Fibroblast of pulmonary artery (primary cell): ENCODE results near the gene SP8.
A peak's percentile ranks its signal among the peaks of the same experiment; 100 is the strongest.

Experiments used
- DNase-seq: peaks from one replicate; pipeline ENCODE4 v3.0.0-alpha.2; 2010; ENCODE audit warnings: low read depth
- H3K4me3 ChIP-seq: replicated peaks from 2 replicates; pipeline ENCODE4 v1.5.1; 2011; ENCODE audit warnings: low read depth, mild to moderate bottlenecking, control low read depth, low read length, moderate library complexity
- TF ChIP-seq, protein P1 (sequence below): IDR thresholded peaks from 2 replicates; pipeline ENCODE4 v1.5.1; 2011; ENCODE audit warnings: mild to moderate bottlenecking, control low read depth, low read length, inconsistent platforms; ENCODE audit errors: missing control alignments

SP8 gene

DNA sequence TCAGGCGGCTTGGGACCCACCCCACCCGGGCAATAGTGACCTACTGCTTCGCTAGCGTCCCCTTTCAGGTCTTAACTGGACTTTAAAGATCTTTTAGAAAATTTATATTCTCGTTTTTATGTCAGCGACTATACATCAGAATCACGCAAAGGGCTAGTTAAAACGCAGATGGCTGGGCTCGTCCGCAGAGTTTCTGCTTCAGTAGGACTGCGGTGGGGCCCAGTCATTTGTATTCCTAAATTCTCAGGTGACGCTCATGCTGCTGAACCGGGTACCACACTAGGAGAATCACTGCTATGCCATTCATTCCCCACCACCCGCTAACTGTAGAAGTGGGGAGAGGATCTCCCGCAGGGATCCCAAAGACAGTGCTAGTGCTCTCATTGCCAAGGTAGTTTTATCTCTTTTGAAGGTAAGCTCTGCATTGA lies 12.0 kb upstream of the SP8 start:
- TF ChIP-seq, protein P1, sequence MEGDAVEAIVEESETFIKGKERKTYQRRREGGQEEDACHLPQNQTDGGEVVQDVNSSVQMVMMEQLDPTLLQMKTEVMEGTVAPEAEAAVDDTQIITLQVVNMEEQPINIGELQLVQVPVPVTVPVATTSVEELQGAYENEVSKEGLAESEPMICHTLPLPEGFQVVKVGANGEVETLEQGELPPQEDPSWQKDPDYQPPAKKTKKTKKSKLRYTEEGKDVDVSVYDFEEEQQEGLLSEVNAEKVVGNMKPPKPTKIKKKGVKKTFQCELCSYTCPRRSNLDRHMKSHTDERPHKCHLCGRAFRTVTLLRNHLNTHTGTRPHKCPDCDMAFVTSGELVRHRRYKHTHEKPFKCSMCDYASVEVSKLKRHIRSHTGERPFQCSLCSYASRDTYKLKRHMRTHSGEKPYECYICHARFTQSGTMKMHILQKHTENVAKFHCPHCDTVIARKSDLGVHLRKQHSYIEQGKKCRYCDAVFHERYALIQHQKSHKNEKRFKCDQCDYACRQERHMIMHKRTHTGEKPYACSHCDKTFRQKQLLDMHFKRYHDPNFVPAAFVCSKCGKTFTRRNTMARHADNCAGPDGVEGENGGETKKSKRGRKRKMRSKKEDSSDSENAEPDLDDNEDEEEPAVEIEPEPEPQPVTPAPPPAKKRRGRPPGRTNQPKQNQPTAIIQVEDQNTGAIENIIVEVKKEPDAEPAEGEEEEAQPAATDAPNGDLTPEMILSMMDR, result no peak
- DNase-seq, result no peak
- H3K4me3 ChIP-seq, result no peak overlapping the region

DNA sequence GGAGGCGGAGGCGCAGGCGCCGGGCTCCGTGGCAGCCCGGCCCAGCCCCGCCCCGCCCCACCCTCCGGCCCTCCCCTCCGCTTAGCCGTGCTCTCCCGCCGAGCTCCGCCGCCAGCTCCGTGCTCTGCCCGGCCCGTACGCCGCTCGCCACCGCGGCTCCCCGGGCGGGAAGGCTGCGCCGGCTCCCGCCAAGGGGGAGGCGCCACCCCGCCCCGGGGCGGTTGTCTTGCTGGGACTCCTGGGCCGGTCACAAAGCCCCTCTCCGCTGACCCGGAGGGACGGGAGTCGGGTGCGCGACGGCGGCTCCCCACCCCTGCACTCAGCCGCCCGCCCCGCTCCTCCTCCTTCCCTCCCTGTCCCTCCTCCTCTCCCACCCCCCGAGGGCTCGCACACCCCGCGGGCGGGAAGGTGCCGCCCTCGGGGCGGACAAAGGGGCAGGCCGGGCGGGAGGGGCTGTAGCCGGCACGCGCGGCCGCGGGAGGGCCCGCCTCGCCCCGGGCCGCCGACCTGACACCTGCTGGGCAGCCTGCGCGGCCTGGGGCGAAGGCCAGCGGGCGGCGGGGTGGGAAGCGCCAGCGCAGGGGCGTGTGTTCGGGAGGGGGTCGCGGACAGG lies 11.5 kb upstream of the SP8 start:
- H3K4me3 ChIP-seq, result peak overlapping the region; percentile 43
- DNase-seq, result no peak
- TF ChIP-seq, protein P1, result no peak

DNA sequence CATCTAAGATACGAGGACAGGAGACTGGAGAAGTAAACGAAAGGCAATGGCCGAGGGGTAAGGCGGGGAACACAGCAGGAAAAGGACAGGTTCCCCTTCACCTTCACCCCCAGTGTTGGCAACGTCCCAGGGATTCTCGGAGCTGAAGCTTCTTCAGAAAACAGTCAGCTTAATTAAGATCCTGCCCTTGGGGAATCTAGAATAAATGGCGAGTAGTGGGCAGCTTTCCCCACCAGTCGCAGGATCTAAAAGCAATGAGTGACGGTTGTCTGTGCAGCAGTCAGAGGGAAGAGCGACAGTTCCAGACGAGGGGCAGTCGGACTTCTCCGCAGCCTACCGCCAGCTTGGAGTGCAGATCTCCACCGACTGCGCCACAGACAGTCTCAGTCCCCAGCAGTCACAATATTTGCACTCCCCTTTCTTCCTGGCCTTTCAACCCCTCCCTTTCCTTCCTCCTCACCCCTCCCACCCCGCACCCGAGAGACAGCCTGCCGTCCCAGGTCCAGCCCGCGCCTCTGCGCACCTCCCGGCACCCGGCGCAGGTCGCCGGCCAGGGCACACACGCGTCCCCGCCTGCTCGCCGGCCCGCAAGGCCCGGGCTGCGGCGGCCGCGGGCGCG lies 10.9 kb upstream of the SP8 start:
- DNase-seq, result no peak
- H3K4me3 ChIP-seq, result peak overlapping the region; percentile 43
- TF ChIP-seq, protein P1, result no peak

DNA sequence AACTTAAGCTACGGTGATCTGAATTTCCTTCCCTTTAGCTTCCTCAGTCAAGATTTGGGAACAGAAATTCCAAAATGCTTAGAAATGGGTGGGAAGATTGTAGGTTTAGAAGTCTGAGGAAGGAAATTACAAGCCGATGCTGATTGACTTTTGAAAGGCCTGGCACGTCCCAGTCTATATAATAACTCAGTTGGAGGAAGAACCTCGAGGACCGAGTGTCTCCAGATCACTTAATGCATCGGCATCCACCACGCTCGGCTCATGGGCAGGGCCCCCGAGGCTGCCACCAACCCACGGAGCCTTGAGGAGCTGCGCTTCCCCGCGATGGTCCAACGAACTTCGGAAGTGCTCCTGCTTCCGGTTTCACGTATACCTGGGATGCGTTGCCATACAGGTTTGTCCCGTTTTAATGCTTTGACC lies 10.4 kb upstream of the SP8 start:
- H3K4me3 ChIP-seq, result no peak overlapping the region
- no peak for DNase-seq
- TF ChIP-seq, protein P1, result no peak

DNA sequence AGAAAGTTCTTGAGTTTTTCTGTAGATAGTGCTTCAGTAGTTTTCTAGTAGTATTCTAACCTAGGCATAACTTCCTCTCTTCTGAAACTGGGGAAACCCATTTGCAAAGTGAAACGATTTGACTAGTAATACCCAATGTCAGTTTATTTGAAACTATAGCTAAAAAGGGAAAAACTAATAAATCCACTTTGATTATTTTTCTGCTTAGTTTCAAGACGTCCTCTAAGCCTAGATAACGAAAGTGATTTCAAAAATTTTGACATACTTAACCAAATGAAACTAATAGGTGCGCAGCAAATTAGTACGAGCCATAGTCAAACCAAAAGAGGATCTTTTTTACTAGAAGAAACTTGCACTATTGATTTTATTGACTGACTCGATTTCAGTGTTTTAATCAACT lies 9.8 kb upstream of the SP8 start:
- no peak for DNase-seq
- TF ChIP-seq, protein P1, result no peak
- H3K4me3 ChIP-seq, result no peak overlapping the region

DNA sequence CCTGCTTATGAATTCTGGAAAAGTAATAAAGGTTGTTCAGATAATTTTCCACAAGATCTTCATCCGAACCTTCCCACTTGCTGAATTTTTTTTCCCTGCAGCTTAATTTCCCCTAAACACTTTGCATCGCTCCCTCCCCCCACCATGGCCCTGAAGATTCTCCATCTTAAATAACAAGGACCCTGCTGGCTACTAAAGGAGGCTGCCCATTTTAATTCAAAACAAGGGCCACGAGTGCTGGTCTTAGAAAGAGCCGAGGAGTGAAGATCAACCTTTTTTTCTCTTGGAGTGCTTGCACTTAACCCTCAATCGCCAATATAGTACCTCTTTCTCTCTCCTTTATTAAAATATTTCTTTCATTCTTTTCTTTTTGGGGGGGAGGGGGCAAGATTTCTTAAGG lies 9.2 kb upstream of the SP8 start:
- DNase-seq, result no peak

More for the DNA sequence above, 9.2 kb upstream of the SP8 start:
- TF ChIP-seq, protein P1, result no peak
- no peak overlapping the region for H3K4me3 ChIP-seq
